Urothelium cell line (cell line): ENCODE measurements around the gene PSAPL1.
"Not testable (repeated sequence)": the region's sequence is repeated elsewhere in the genome, so short reads cannot be mapped to it uniquely, and the experiment has no call there.

Experiments
- DNase-seq: peaks from one replicate; pipeline ENCODE4 v3.0.0; 2011; ENCODE audit warnings: low spot score, mixed read lengths
- FAIRE-seq: peaks from 2 replicates; lab custom pipeline; 2011; peaks lifted over from hg19 to GRCh38; lab: Jason Lieb, UNC

The PSAPL1 gene

GRCh38 chr4:7460566-7460965 lies 25.8 kb upstream of the PSAPL1 start:
- no peak for FAIRE-seq

GRCh38 chr4:7459471-7459870 lies 24.7 kb upstream of the PSAPL1 start:
- DNase-seq (no peak), FAIRE-seq (no peak)

More at GRCh38 chr4:7460566-7460965, 25.8 kb upstream of the PSAPL1 start:
- no peak for DNase-seq

GRCh38 chr4:7458477-7458876 lies 23.7 kb upstream of the PSAPL1 start:
- DNase-seq (no peak), FAIRE-seq (no peak)

GRCh38 chr4:7458066-7458425 lies 23.3 kb upstream of the PSAPL1 start:
- FAIRE-seq: no peak
- DNase-seq: no peak

- FAIRE-seq (no peak), DNase-seq (no peak)
Measured at GRCh38 chr4:7457201-7458065, 22.7 kb upstream of the PSAPL1 start.

GRCh38 chr4:7452802-7453201 lies 18.1 kb upstream of the PSAPL1 start:
- FAIRE-seq, DNase-seq: not testable (repeated sequence)

- no peak for FAIRE-seq
- DNase-seq: no peak
Measured at GRCh38 chr4:7451800-7452199, 17.1 kb upstream of the PSAPL1 start.

- no peak for DNase-seq
- FAIRE-seq: no peak
Measured at GRCh38 chr4:7451434-7451789, 16.7 kb upstream of the PSAPL1 start.

- FAIRE-seq (peak; percentile 83), DNase-seq (no peak)
Measured at GRCh38 chr4:7450775-7451433, 16.2 kb upstream of the PSAPL1 start.

- FAIRE-seq (no peak), DNase-seq (no peak)
Measured at GRCh38 chr4:7448036-7448435, 13.3 kb upstream of the PSAPL1 start.

- DNase-seq: no peak
- no peak for FAIRE-seq
Measured at GRCh38 chr4:7447236-7447635, 12.5 kb upstream of the PSAPL1 start.

GRCh38 chr4:7444731-7445130 lies 10.0 kb upstream of the PSAPL1 start:
- FAIRE-seq (no peak), DNase-seq (no peak)

- DNase-seq: no peak
- no peak for FAIRE-seq
Measured at GRCh38 chr4:7444314-7444713, 9.6 kb upstream of the PSAPL1 start.

GRCh38 chr4:7442574-7443162 lies 7.9 kb upstream of the PSAPL1 start:
- DNase-seq (no peak), FAIRE-seq (no peak)

GRCh38 chr4:7441201-7441600 lies 6.5 kb upstream of the PSAPL1 start:
- FAIRE-seq (no peak), DNase-seq (peak; percentile 25)

GRCh38 chr4:7439699-7440098 lies 5.0 kb upstream of the PSAPL1 start:
- DNase-seq (no peak), FAIRE-seq (no peak)

- no peak for DNase-seq
- FAIRE-seq: no peak
Measured at GRCh38 chr4:7436256-7436655, 1.5 kb upstream of the PSAPL1 start.

GRCh38 chr4:7435471-7436061 lies 836 bp upstream of the PSAPL1 start:
- no peak for DNase-seq
- no peak for FAIRE-seq

- DNase-seq (no peak), FAIRE-seq (no peak)
Measured at GRCh38 chr4:7434141-7434765, 477 bp downstream of the PSAPL1 start.

- FAIRE-seq (no peak), DNase-seq (no peak)
Measured at GRCh38 chr4:7433376-7434140, 1.2 kb downstream of the PSAPL1 start.
